ENCODE data around the gene ITGA3. TPM values are rescaled to one million over a fixed set of nuclear protein-coding genes. Genes with fewer than 3 reads are reported as not detected.

The ITGA3 gene
- total and polyA plus RNA-seq, 10 donors, result 5.5 to 52.3 (median 32.8) TPM

- Histone ChIP-seq H3K27ac (peak overlapping the region in 2 of 8 donors; percentile 8 to 81), H3K9me3 (no peaks in the 10 kb centered on the region), H3K27me3 (replicated peaks in 1 of 7) (peaks cover 0 to 10% (median 0%) of the 10 kb centered on the region in 7 donors), H3K4me1 (peaks cover 3 to 34% (median 19%) of the 10 kb centered on the region in 6 donors), H3K4me3 (no peak overlapping the region), H3K36me3 (peaks cover 0 to 64% (median 44%) of the 10 kb centered on the region in 6 donors)
- intact Hi-C loops (cut with DNase I; ENCODE audit: low total_unique reads), result loop anchor here (10.0 kb wide), 1 partner anchor 185 kb away; no protein-coding TSS in a partner anchor
- TF ChIP-seq CTCF (IDR thresholded peaks at IDR 0.05 in 8 of 11, conservative IDR thresholded peaks at IDR 0.05 in 3 of 11) (no peak), POLR2AphosphoS5 (IDR thresholded peaks at IDR 0.05) (peak in 1 of 3 donors; percentile 14)
- DNase-seq, result no peak
- 74 to 95% (median 91%) methylated on average over 7 to 19 of the region's 19 CpGs for WGBS, 5 donors
These were observed 53.9 kb downstream of the ITGA3 start for GRCh38 chr17:50109785-50110184.

- no peak overlapping the region for H3K4me3 ChIP-seq
- no peak for DNase-seq
- peaks cover 3 to 41% (median 21%) of the 10 kb centered on the region in 6 donors for H3K4me1 ChIP-seq
- H3K9me3 ChIP-seq, result no peaks in the 10 kb centered on the region
- TF ChIP-seq CTCF (IDR thresholded peaks at IDR 0.05 in 8 of 11, conservative IDR thresholded peaks at IDR 0.05 in 3 of 11) (no peak), POLR2AphosphoS5 (IDR thresholded peaks at IDR 0.05) (peak in 1 of 3 donors; percentile 10)
- peaks cover 0 to 55% (median 40%) of the 10 kb centered on the region in 6 donors for H3K36me3 ChIP-seq
- H3K27me3 ChIP-seq (replicated peaks in 1 of 7), result peaks cover 0 to 20% (median 4%) of the 10 kb centered on the region in 7 donors
- WGBS, 5 donors, result 78 to 89% (median 83%) methylated on average over 17 to 19 of the region's 19 CpGs
- peak overlapping the region in 7 of 8 donors; percentile 72 to 86 (median 80) for H3K27ac ChIP-seq
- intact Hi-C loops (cut with DNase I; ENCODE audit: low total_unique reads), result loop anchor here (10.0 kb wide), 1 partner anchor 184 kb away; no protein-coding TSS in a partner anchor
These were observed 54.9 kb downstream of the ITGA3 start for GRCh38 chr17:50110591-50111349.

- Histone ChIP-seq H3K9me3 (no peaks in the 10 kb centered on the region), H3K27ac (peak overlapping the region; percentile 48 to 86 (median 77)), H3K4me1 (peaks cover 3 to 50% (median 24%) of the 10 kb centered on the region in 6 donors), H3K36me3 (peaks cover 0 to 43% (median 30%) of the 10 kb centered on the region in 6 donors), H3K27me3 (replicated peaks in 1 of 7) (peaks cover 0 to 32% (median 7%) of the 10 kb centered on the region in 7 donors), H3K4me3 (no peak overlapping the region)
- intact Hi-C loops (cut with DNase I; ENCODE audit: low total_unique reads), result loop anchor here (10.0 kb wide), 1 partner anchor 183 kb away; no protein-coding TSS in a partner anchor
- 54 to 75% (median 69%) methylated on average over 8 to 14 of the region's 14 CpGs for WGBS, 5 donors
- DNase-seq, result no peak
- peak; percentile 47 to 74 (median 66) for TF ChIP-seq POLR2AphosphoS5 (IDR thresholded peaks at IDR 0.05)
- no peak for TF ChIP-seq POLR2A (IDR thresholded peaks at IDR 0.05)
- TF ChIP-seq CTCF (IDR thresholded peaks at IDR 0.05 in 8 of 11, conservative IDR thresholded peaks at IDR 0.05 in 3 of 11), result no peak
These were observed 56.1 kb downstream of the ITGA3 start for GRCh38 chr17:50111673-50112655.

All from spleen (tissue), 11 donors.